CD4-positive, alpha-beta memory T cell (primary cell): ENCODE results near the gene BTNL3. TPM values are rescaled to one million over a fixed set of nuclear protein-coding genes. Genes with fewer than 3 reads are reported as not detected.

ENCODE experiments used
- CTCF ChIA-PET: fragments of 350-600 bp; sonication (Branson Sonifier 250); formaldehyde crosslinking; loops from one replicate; lab custom pipeline; 2021; ENCODE audit warnings: inconsistent platforms; ENCODE audit not compliant: partially characterized antibody; lab: Charles Lee
- POLR2A ChIA-PET: fragments of 350-600 bp; sonication (Branson Sonifier 250); formaldehyde crosslinking; loops from one replicate; lab custom pipeline; 2021; ENCODE audit not compliant: partially characterized antibody; lab: Charles Lee
- DNase-seq, 5 donors: peaks; one replicate each; pipeline versions ENCODE4 v3.0.0 to v3.0.0-alpha.2; 2020 to 2022; ENCODE audit warnings: mixed read lengths in 1 of 5
- H3K27ac ChIP-seq: one replicate; pipeline ENCODE4 v1.7.0; 2013; ENCODE audit warnings: low read depth, low read length
- H3K27me3 ChIP-seq: 2 replicates; pipeline ENCODE4 v1.7.0; 2013; ENCODE audit warnings: mild to moderate bottlenecking, low read length, moderate library complexity; ENCODE audit not compliant: insufficient read depth
- H3K36me3 ChIP-seq: 2 replicates; pipeline ENCODE4 v1.7.0; 2013; ENCODE audit warnings: mild to moderate bottlenecking, low read length, moderate library complexity; ENCODE audit not compliant: insufficient read depth
- H3K4me1 ChIP-seq: 2 replicates; pipeline ENCODE4 v1.7.0; 2013; ENCODE audit warnings: mild to moderate bottlenecking, low read length, moderate library complexity; ENCODE audit not compliant: insufficient read depth
- H3K4me3 ChIP-seq, 2 donors: one replicate each; pipeline ENCODE4 v1.7.0; 2013; ENCODE audit warnings: low read length in 2 of 2, mild to moderate bottlenecking in 1 of 2
- H3K9me3 ChIP-seq, 2 donors: one replicate each; pipeline ENCODE4 v1.7.0; 2013; ENCODE audit warnings: low read length in 2 of 2, control low read depth in 1 of 2; ENCODE audit not compliant: control insufficient read depth in 1 of 2
- H3K27ac Mint-ChIP-seq, 7 donors: one replicate each; pipeline ENCODE4 v1.8.0; 2020 to 2021; ENCODE audit warnings: mixed read lengths in 7 of 7, mild to moderate bottlenecking in 6 of 7, inconsistent platforms in 3 of 7, moderate library complexity in 3 of 7
- H3K27me3 Mint-ChIP-seq, 2 donors: one replicate each; pipeline ENCODE4 v1.8.0; 2020 to 2021; ENCODE audit warnings: mixed read lengths in 2 of 2
- H3K36me3 Mint-ChIP-seq, 2 donors: one replicate each; pipeline ENCODE4 v1.8.0; 2020 to 2021; ENCODE audit warnings: mixed read lengths in 2 of 2, inconsistent platforms in 1 of 2, mild to moderate bottlenecking in 1 of 2
- H3K4me1 Mint-ChIP-seq, 4 donors: one replicate each; pipeline ENCODE4 v1.8.0; 2020 to 2021; ENCODE audit warnings: mixed read lengths in 4 of 4, mild to moderate bottlenecking in 1 of 4
- H3K4me3 Mint-ChIP-seq, 8 donors: one replicate each; pipeline ENCODE4 v1.8.0; 2020 to 2021; ENCODE audit warnings: mixed read lengths in 8 of 8, mild to moderate bottlenecking in 7 of 8, moderate library complexity in 6 of 8, inconsistent platforms in 3 of 8
- H3K9me3 Mint-ChIP-seq, 8 donors: one replicate each; pipeline ENCODE4 v1.8.0; 2020 to 2021; ENCODE audit warnings: mixed read lengths in 8 of 8, mild to moderate bottlenecking in 5 of 8, inconsistent platforms in 3 of 8, moderate library complexity in 1 of 8
- intact Hi-C: fragments of 100-400 bp; cut with micrococcal nuclease; formaldehyde crosslinking; loops from one replicate; pipeline ENCODE4 v1.15.1; 2023
- polyA plus RNA-seq, 2 donors: library from polyadenylated mRNA; unstranded; fragments of 300-500 nt; fragmentation: Illumina TruSeq; gene quantifications; one replicate each; pipeline ENCODE4 v1.2.3, GENCODE V29; 2021
- total RNA-seq, 2 experiments: library from RNA; stranded (reverse); gene quantifications; one replicate each; pipeline ENCODE4 v1.2.3, GENCODE V29; 2021

The BTNL3 gene
- total and polyA plus RNA-seq, 4 experiments from 2014 or later: not detected

DNA sequence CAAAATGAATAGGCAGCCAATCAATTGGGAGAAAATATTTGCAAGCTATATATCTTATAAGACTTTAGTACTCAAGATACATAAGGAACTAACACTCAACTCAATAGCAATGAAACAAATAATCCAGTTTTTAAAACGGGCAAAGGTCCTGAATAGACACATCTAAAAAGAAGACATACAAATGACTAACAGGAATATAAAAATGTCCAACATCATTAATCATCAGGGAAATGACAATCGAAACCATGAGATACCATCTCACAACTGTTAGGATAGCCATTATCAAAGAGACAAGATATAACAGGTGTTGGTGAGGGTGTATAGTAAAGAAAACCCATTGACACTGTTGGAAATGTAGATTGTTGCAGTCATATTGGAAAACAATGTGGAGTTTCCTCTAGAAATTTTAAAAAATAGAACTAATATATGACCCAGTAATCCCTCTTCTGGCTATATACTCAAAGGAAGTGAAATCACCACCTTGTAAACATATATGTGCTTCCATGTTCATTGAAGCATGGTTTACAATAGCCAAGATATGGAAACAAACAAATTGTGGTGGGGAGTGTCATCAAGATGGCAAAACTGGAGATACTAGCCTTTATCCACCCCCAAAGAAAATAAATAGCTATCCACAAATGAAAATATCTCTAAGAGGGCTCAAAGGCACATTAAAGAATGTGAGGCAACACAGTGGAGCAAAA, 13.9 kb upstream of the BTNL3 start:
- Histone ChIP-seq H3K27ac (no peak overlapping the region), H3K27me3 (no peaks in the 10 kb centered on the region), H3K4me3 (no peak overlapping the region), H3K9me3 (no peaks in the 10 kb centered on the region), H3K36me3 (no peaks in the 10 kb centered on the region), H3K4me1 (no peaks in the 10 kb centered on the region)
- ChIA-PET POLR2A (no interaction called here), CTCF (no interaction called here)
- no peak overlapping the region for H3K27ac Mint-ChIP-seq
- intact Hi-C loops: no loop called here
- H3K4me1 Mint-ChIP-seq: peaks cover 0 to 10% (median 6%) of the 10 kb centered on the region in 4 donors
- H3K4me3 Mint-ChIP-seq: no peak overlapping the region
- H3K36me3 Mint-ChIP-seq: no peaks in the 10 kb centered on the region
- H3K9me3 Mint-ChIP-seq: no peaks in the 10 kb centered on the region
- peaks cover 0 to 2% of the 10 kb centered on the region in 2 donors for H3K27me3 Mint-ChIP-seq
- DNase-seq: no peak

- Mint-ChIP-seq H3K27ac (peak overlapping the region in 1 of 7 donors; percentile 1), H3K4me1 (peaks cover 0 to 10% (median 6%) of the 10 kb centered on the region in 4 donors), H3K4me3 (no peak overlapping the region), H3K36me3 (no peaks in the 10 kb centered on the region), H3K9me3 (no peaks in the 10 kb centered on the region), H3K27me3 (peaks cover 0 to 2% of the 10 kb centered on the region in 2 donors)
- Histone ChIP-seq H3K27me3 (no peaks in the 10 kb centered on the region), H3K36me3 (no peaks in the 10 kb centered on the region), H3K4me3 (no peak overlapping the region), H3K9me3 (no peaks in the 10 kb centered on the region), H3K27ac (no peak overlapping the region), H3K4me1 (no peaks in the 10 kb centered on the region)
- POLR2A ChIA-PET: no interaction called here
- no peak for DNase-seq
- intact Hi-C loops: no loop called here
- CTCF ChIA-PET: no interaction called here
Observed at GRCh38 chr5:180975338-180975737, 13.3 kb upstream of the BTNL3 start.

- no peak overlapping the region for H3K27ac ChIP-seq
- H3K27me3 Mint-ChIP-seq: peaks cover 0 to 7% of the 10 kb centered on the region in 2 donors
- H3K4me3 ChIP-seq: no peak overlapping the region
- H3K27ac Mint-ChIP-seq: peak overlapping the region in 3 of 7 donors; percentile 0 to 47 (median 7)
- intact Hi-C loops: no loop called here
- no peaks in the 10 kb centered on the region for H3K36me3 ChIP-seq
- no peaks in the 10 kb centered on the region for H3K9me3 Mint-ChIP-seq
- H3K27me3 ChIP-seq: no peaks in the 10 kb centered on the region
- DNase-seq: no peak
- ChIA-PET POLR2A (no interaction called here), CTCF (no interaction called here)
- H3K36me3 Mint-ChIP-seq: no peaks in the 10 kb centered on the region
- no peaks in the 10 kb centered on the region for H3K4me1 ChIP-seq
- H3K9me3 ChIP-seq: no peaks in the 10 kb centered on the region
- peak overlapping the region in 4 of 8 donors; percentile 11 to 53 (median 26) for H3K4me3 Mint-ChIP-seq
- H3K4me1 Mint-ChIP-seq: peaks cover 0 to 10% (median 6%) of the 10 kb centered on the region in 4 donors
Observed at GRCh38 chr5:180976518-180976917, 12.1 kb upstream of the BTNL3 start.

DNA sequence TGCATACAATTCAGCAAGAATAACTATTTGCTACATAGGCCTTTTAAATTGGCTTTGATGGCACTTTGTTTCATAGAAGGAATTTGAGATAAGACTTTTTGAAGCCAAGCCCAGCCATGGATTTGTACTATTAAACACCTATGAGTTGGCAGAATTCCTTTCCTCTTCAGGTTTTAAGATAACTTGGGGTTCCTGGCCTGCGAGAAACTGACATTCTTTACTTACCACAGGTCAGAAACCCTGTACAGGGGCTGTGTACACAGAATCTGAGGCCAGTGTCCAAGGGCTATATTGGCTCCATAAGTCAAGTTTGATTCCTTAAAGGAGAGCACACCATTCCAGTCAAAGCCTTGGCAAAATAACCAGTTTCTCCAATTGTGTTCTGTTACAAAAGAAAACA, 10.8 kb upstream of the BTNL3 start:
- H3K4me1 ChIP-seq: no peaks in the 10 kb centered on the region
- no peaks in the 10 kb centered on the region for H3K27me3 ChIP-seq
- Mint-ChIP-seq H3K36me3 (no peaks in the 10 kb centered on the region), H3K4me3 (no peak overlapping the region), H3K27ac (no peak overlapping the region), H3K9me3 (no peaks in the 10 kb centered on the region), H3K4me1 (peaks cover 0 to 10% (median 6%) of the 10 kb centered on the region in 4 donors), H3K27me3 (peaks cover 0 to 12% of the 10 kb centered on the region in 2 donors)
- CTCF ChIA-PET: no interaction called here
- DNase-seq: no peak
- no peak overlapping the region for H3K4me3 ChIP-seq
- no peak overlapping the region for H3K27ac ChIP-seq
- no peaks in the 10 kb centered on the region for H3K36me3 ChIP-seq
- H3K9me3 ChIP-seq: no peaks in the 10 kb centered on the region
- POLR2A ChIA-PET: no interaction called here
- intact Hi-C loops: no loop called here

- no peaks in the 10 kb centered on the region for H3K36me3 ChIP-seq
- Mint-ChIP-seq H3K27me3 (peaks cover 5 to 19% of the 10 kb centered on the region in 2 donors), H3K36me3 (no peaks in the 10 kb centered on the region), H3K9me3 (peaks cover 0 to 2% (median 0%) of the 10 kb centered on the region in 8 donors), H3K4me1 (no peaks in the 10 kb centered on the region), H3K4me3 (no peak overlapping the region), H3K27ac (no peak overlapping the region)
- intact Hi-C loops: no loop called here
- no peak for DNase-seq
- H3K27ac ChIP-seq: no peak overlapping the region
- no peaks in the 10 kb centered on the region for H3K9me3 ChIP-seq
- no peaks in the 10 kb centered on the region for H3K4me1 ChIP-seq
- H3K27me3 ChIP-seq: no peaks in the 10 kb centered on the region
- ChIA-PET CTCF (interaction anchor here (0.5 kb wide), 1 partner anchor 20 kb away, joined by 3 read pairs; no protein-coding TSS in a partner anchor), POLR2A (no interaction called here)
- no peak overlapping the region for H3K4me3 ChIP-seq
Observed at GRCh38 chr5:180982008-180982741, 6.5 kb upstream of the BTNL3 start.

GRCh38 chr5:180988016-180988415, 630 bp upstream of the BTNL3 start:
- Mint-ChIP-seq H3K27ac (no peak overlapping the region), H3K4me1 (no peaks in the 10 kb centered on the region), H3K9me3 (peaks cover 0 to 2% (median 0%) of the 10 kb centered on the region in 8 donors), H3K27me3 (peaks cover 15 to 37% of the 10 kb centered on the region in 2 donors), H3K36me3 (no peaks in the 10 kb centered on the region), H3K4me3 (no peak overlapping the region)
- Histone ChIP-seq H3K4me3 (no peak overlapping the region), H3K4me1 (no peaks in the 10 kb centered on the region), H3K36me3 (no peaks in the 10 kb centered on the region), H3K9me3 (no peaks in the 10 kb centered on the region), H3K27me3 (no peaks in the 10 kb centered on the region), H3K27ac (no peak overlapping the region)
- CTCF ChIA-PET: no interaction called here
- DNase-seq: no peak
- POLR2A ChIA-PET: no interaction called here
- intact Hi-C loops: no loop called here

- Histone ChIP-seq H3K4me1 (no peaks in the 10 kb centered on the region), H3K36me3 (no peaks in the 10 kb centered on the region), H3K27ac (no peak overlapping the region), H3K27me3 (no peaks in the 10 kb centered on the region), H3K9me3 (no peaks in the 10 kb centered on the region), H3K4me3 (no peak overlapping the region)
- intact Hi-C loops: no loop called here
- peaks cover 13 to 36% of the 10 kb centered on the region in 2 donors for H3K27me3 Mint-ChIP-seq
- no peak overlapping the region for H3K4me3 Mint-ChIP-seq
- H3K4me1 Mint-ChIP-seq: no peaks in the 10 kb centered on the region
- CTCF ChIA-PET: no interaction called here
- POLR2A ChIA-PET: no interaction called here
- H3K36me3 Mint-ChIP-seq: peaks cover 0 to 1% of the 10 kb centered on the region in 2 donors
- no peak overlapping the region for H3K27ac Mint-ChIP-seq
- no peak for DNase-seq
- H3K9me3 Mint-ChIP-seq: peaks cover 0 to 15% (median 8%) of the 10 kb centered on the region in 8 donors
Observed at GRCh38 chr5:180990086-180990881, 1.6 kb downstream of the BTNL3 start.
